CD4-positive, alpha-beta T cell (primary cell): Measurements from ENCODE around the gene OTULINL. TPM values are rescaled to one million over a fixed set of nuclear protein-coding genes. Genes with fewer than 3 reads are reported as not detected.
"Not testable (repeated sequence)": the region's sequence is repeated elsewhere in the genome, so short reads cannot be mapped to it uniquely, and the experiment has no call there.

Experiments used
- ATAC-seq: fragments of 200-7000 bp; cut with Tn5 transposase; one replicate; pipeline ENCODE4 v1.10.0; 2022; ENCODE audit warnings: mild to moderate bottlenecking; ENCODE audit not compliant: poor library complexity
- CTCF ChIA-PET: fragments of 350-600 bp; sonication (Branson Sonifier 250); formaldehyde crosslinking; loops from one replicate; lab custom pipeline; 2021; ENCODE audit warnings: antibody characterized with exemption, inconsistent platforms; lab: Charles Lee
- POLR2A ChIA-PET: fragments of 350-600 bp; sonication (Branson Sonifier 250); formaldehyde crosslinking; loops from one replicate; lab custom pipeline; 2021; ENCODE audit warnings: antibody characterized with exemption, inconsistent platforms; lab: Charles Lee
- DNase-seq, 14 experiments: peaks; one replicate each; pipeline ENCODE4 v3.0.0-alpha.2; 2013 to 2020; ENCODE audit warnings: mixed read lengths in 2 of 14
- H3K27ac ChIP-seq, 2 donors: one replicate each; pipeline versions ENCODE4 v1.5.1 to v1.7.0; 2013; ENCODE audit warnings: low read length in 2 of 2, low read depth in 1 of 2, mild to moderate bottlenecking in 1 of 2
- H3K27me3 ChIP-seq, 2 experiments: 1 replicate in 1 of 2; 2 replicates in 1 of 2; pipeline versions ENCODE4 v1.6.1 to v1.7.0; 2013; ENCODE audit warnings: low read length in 2 of 2, control low read depth in 1 of 2, mild to moderate bottlenecking in 1 of 2, moderate library complexity in 1 of 2; ENCODE audit not compliant: insufficient read depth in 2 of 2, control insufficient read depth in 1 of 2
- H3K36me3 ChIP-seq: one replicate; pipeline ENCODE4 v1.6.1; 2013; ENCODE audit warnings: low read length, control low read depth; ENCODE audit not compliant: insufficient read depth
- H3K4me1 ChIP-seq: one replicate; pipeline ENCODE4 v1.6.1; 2013; ENCODE audit warnings: low read length, control low read depth; ENCODE audit not compliant: insufficient read depth
- H3K4me3 ChIP-seq: one replicate; pipeline ENCODE4 v1.5.1; 2013; ENCODE audit warnings: mild to moderate bottlenecking, low read length, moderate library complexity
- H3K9me3 ChIP-seq, 2 experiments: 1 replicate in 1 of 2; 2 replicates in 1 of 2; pipeline versions ENCODE4 v1.6.1 to v1.7.0; 2013; ENCODE audit warnings: low read length in 2 of 2, mild to moderate bottlenecking in 2 of 2, control low read depth in 1 of 2, moderate library complexity in 1 of 2; ENCODE audit not compliant: control insufficient read depth in 1 of 2, insufficient read depth in 1 of 2
- H3K27ac Mint-ChIP-seq: one replicate; pipeline ENCODE4 v1.8.0; 2020; ENCODE audit warnings: mixed read lengths
- H3K27me3 Mint-ChIP-seq: one replicate; pipeline ENCODE4 v1.8.0; 2021; ENCODE audit warnings: mixed read lengths
- H3K36me3 Mint-ChIP-seq: one replicate; pipeline ENCODE4 v1.8.0; 2021; ENCODE audit warnings: low read depth, mixed read lengths
- H3K4me1 Mint-ChIP-seq: one replicate; pipeline ENCODE4 v1.8.0; 2021; ENCODE audit warnings: low read depth, mixed read lengths
- H3K4me3 Mint-ChIP-seq: one replicate; pipeline ENCODE4 v1.8.0; 2020; ENCODE audit warnings: mild to moderate bottlenecking, mixed read lengths
- H3K9me3 Mint-ChIP-seq: one replicate; pipeline ENCODE4 v1.8.0; 2020; ENCODE audit warnings: mixed read lengths
- intact Hi-C, 2 experiments: fragments of 100-400 bp; cut with DNase I in 1 of 2; cut with micrococcal nuclease in 1 of 2; formaldehyde crosslinking; loops; one replicate each; pipeline versions ENCODE4 v1.15.1 to v1.9.0; 2023 to 2025; cut with DNase I, micrococcal nuclease
- total RNA-seq, 174 experiments: library from RNA in 2 of 174; stranded (reverse) in 2 of 174; gene quantifications; one replicate each; pipeline ENCODE4 v1.2.3 and lab custom pipeline; 2021 to 2026
- TF ChIP-seq, protein P1 (sequence below): fragments of 200-600 bp; IDR thresholded peaks from one replicate; pipeline ENCODE4 v1.8.0; 2022; ENCODE audit warnings: antibody characterized with exemption, mild to moderate bottlenecking

Gene OTULINL
- total RNA-seq, 2 experiments from 2014 or later, result 55.6 to 60.9 TPM

DNA sequence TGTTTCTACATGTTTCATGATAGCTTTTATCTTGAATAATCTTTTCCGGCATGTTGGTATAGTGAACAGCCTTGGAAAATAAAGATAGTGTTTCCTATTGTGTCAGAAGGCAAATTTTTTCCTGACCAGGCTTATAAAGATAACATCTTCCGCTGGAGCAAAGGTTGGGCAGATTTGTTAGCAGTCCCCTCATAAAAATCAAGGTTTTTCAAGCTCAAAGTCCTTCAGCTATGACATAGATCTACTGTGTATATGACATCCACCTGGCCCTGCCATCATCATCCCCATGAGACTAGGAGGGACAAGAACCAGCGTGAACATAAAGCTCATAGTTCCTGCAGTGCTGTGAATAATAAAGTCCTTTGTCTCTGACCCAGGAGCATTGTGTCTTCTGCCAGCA is 30.4 kb upstream of the OTULINL start:
- CTCF ChIA-PET, result interaction anchor here (1.2 kb wide), 1 partner anchor 18 kb away, joined by 3 read pairs; no protein-coding TSS in a partner anchor
- ATAC-seq (no peak), DNase-seq (no peak)
- no peaks in the 10 kb centered on the region for H3K36me3 Mint-ChIP-seq
- H3K4me3 Mint-ChIP-seq, result no peak overlapping the region
- H3K27me3 Mint-ChIP-seq, result no peaks in the 10 kb centered on the region
- no peak overlapping the region for H3K27ac Mint-ChIP-seq
- Histone ChIP-seq H3K4me1 (no peaks in the 10 kb centered on the region), H3K27ac (no peak overlapping the region), H3K4me3 (no peak overlapping the region), H3K9me3 (peaks cover 0 to 4% of the 10 kb centered on the region in 2 experiments), H3K36me3 (no peaks in the 10 kb centered on the region), H3K27me3 (peaks cover 0 to 8% of the 10 kb centered on the region in 2 experiments)
- H3K9me3 Mint-ChIP-seq, result no peaks in the 10 kb centered on the region
- POLR2A ChIA-PET, result no interaction called here
- TF ChIP-seq, protein P1, sequence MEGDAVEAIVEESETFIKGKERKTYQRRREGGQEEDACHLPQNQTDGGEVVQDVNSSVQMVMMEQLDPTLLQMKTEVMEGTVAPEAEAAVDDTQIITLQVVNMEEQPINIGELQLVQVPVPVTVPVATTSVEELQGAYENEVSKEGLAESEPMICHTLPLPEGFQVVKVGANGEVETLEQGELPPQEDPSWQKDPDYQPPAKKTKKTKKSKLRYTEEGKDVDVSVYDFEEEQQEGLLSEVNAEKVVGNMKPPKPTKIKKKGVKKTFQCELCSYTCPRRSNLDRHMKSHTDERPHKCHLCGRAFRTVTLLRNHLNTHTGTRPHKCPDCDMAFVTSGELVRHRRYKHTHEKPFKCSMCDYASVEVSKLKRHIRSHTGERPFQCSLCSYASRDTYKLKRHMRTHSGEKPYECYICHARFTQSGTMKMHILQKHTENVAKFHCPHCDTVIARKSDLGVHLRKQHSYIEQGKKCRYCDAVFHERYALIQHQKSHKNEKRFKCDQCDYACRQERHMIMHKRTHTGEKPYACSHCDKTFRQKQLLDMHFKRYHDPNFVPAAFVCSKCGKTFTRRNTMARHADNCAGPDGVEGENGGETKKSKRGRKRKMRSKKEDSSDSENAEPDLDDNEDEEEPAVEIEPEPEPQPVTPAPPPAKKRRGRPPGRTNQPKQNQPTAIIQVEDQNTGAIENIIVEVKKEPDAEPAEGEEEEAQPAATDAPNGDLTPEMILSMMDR, result no peak
- intact Hi-C loops, result no loop called here
- H3K4me1 Mint-ChIP-seq, result no peaks in the 10 kb centered on the region

DNA sequence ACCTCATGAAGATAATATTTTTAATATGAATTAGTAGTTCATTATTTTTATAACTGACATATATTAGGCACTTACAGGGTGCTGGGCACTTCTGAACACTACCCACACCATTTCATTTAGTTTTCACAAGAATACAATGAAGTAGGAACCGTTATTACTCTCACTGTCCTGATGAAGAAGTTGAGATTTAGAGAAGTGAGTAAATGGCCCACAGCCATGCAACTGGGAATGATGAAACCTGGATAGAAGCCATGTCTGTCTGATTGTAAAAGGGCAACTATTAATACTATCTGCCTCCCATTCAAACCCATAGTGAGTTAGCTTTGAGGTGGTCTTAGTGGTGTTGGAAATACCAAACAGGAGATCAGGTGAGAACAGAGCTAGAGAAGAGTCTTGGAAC is 29.6 kb upstream of the OTULINL start:
- no peak for DNase-seq
- H3K27ac ChIP-seq, result no peak overlapping the region
- peaks cover 0 to 4% of the 10 kb centered on the region in 2 experiments for H3K9me3 ChIP-seq
- no peaks in the 10 kb centered on the region for H3K36me3 ChIP-seq
- Mint-ChIP-seq H3K9me3 (no peaks in the 10 kb centered on the region), H3K4me3 (no peak overlapping the region), H3K27ac (no peak overlapping the region), H3K4me1 (no peaks in the 10 kb centered on the region), H3K36me3 (no peaks in the 10 kb centered on the region), H3K27me3 (no peaks in the 10 kb centered on the region)
- intact Hi-C loops, result no loop called here
- peaks cover 0 to 8% of the 10 kb centered on the region in 2 experiments for H3K27me3 ChIP-seq
- ChIA-PET CTCF (no interaction called here), POLR2A (no interaction called here)
- ATAC-seq, result no peak
- TF ChIP-seq, protein P1, result no peak
- H3K4me3 ChIP-seq, result no peak overlapping the region
- no peaks in the 10 kb centered on the region for H3K4me1 ChIP-seq

DNA sequence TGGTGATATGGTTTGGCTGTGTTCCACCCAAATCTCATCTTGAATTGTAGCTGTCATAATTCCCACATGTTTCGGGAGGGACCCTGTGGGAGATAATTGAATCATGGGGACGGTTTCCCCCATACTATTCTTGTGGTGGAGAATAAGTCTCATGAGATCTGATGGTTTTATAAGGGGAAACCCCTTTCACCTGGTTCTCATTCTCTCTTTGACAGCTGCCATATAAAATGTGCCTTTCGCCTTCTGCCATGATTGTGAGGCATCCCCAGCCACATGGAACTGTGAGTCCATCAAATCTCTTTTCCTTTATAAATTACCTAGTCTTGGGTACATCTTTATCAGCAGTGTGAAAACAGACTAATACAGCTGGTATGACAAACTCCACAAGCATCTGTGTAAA is 27.3 kb upstream of the OTULINL start:
- DNase-seq, H3K27ac Mint-ChIP-seq, H3K27me3 ChIP-seq, H3K4me1 Mint-ChIP-seq, H3K27ac ChIP-seq, H3K4me3 Mint-ChIP-seq, H3K4me1 ChIP-seq, H3K27me3 Mint-ChIP-seq, intact Hi-C loops, H3K9me3 ChIP-seq, H3K4me3 ChIP-seq, POLR2A ChIA-PET, H3K36me3 Mint-ChIP-seq, H3K36me3 ChIP-seq, H3K9me3 Mint-ChIP-seq, ATAC-seq: not testable (repeated sequence)
- CTCF ChIA-PET, result interaction anchor here (0.7 kb wide), 1 partner anchor 86 kb away, joined by 3 read pairs; no protein-coding TSS in a partner anchor

DNA sequence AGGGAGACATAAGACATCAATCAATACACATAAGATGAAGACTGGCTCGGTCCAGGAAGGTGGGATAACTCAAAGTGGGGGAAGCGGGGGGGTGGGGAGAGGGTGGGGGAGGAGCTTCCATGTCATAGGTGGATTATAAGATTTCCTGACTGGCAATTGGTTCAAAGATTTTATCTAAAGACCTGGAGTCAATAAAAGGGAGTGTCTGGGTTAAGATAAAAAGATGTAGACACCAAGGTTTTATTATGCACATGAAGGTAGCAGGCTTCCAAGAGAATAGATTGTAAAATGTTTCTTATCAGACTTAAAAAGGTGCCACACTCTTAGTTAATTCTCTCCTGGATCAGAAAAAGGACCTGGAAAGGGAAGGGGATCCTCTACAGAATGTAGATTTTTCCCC is 25.6 kb upstream of the OTULINL start:
- DNase-seq (no peak), ATAC-seq (no peak)
- intact Hi-C loops, result no loop called here
- Mint-ChIP-seq H3K9me3 (no peaks in the 10 kb centered on the region), H3K4me1 (peaks cover 18% of the 10 kb centered on the region), H3K27me3 (no peaks in the 10 kb centered on the region), H3K27ac (no peak overlapping the region), H3K36me3 (no peaks in the 10 kb centered on the region), H3K4me3 (no peak overlapping the region)
- H3K27me3 ChIP-seq, result peaks cover 0 to 8% of the 10 kb centered on the region in 2 experiments
- H3K4me3 ChIP-seq, result no peak overlapping the region
- ChIA-PET CTCF (no interaction called here), POLR2A (no interaction called here)
- no peak overlapping the region for H3K27ac ChIP-seq
- H3K4me1 ChIP-seq, result peaks cover 20% of the 10 kb centered on the region
- no peaks in the 10 kb centered on the region for H3K36me3 ChIP-seq
- peaks cover 0 to 4% of the 10 kb centered on the region in 2 experiments for H3K9me3 ChIP-seq
- TF ChIP-seq, protein P1, result no peak
